ENCODE measurements around the gene G3BP2.
A peak's percentile ranks its signal among the peaks of the same experiment; 100 is the strongest.
"Not testable (repeated sequence)": the region's sequence is repeated elsewhere in the genome, so short reads cannot be mapped to it uniquely, and the experiment has no call there.

G3BP2 gene

DNA sequence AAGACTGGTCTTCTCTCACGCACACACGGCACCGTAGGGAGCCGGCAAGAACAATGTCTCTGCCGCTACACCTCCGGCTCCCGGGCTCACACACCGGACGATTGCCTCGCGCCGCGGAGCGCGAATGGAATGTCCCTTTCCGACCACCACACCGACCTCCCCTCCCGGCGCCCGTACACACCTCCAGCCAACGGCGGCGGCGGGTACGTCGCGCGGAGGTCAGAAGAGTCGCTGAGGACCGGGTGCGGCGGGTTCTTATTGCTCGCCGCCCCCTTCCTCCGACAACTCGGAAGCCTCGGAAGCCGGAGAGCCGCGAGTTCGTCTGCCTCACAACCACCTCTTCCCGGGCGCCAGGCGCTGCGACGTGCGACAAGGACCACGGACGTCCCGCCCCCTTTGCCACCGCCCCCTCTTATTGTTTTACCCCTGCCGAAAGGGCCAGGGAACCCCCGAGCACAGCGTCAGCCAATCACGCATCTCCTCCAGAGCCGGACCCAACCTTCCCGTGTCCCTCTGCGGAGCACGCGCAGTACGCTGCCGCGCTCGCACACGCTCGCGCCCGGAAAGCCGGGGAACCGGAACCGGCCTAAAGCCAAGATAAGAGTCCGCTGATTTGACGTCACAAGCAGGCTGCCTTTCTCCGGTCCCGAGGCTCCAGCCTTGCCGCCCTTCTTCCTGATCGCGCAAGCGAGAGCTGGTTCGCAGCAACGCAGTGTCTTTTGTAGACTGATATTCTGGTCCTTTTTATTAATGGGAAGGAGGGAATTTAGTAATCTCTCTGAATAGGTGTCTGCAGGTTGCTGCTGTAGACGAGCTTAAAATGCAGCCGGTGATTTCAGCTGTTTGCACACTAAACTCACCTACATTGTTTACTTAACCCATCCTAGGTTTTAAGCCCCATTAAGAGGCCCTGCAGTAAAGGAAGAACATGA lies at the start of gene G3BP2:
TSS of gene G3BP2 (minus strand) at position 385 of the 932 bp plus-strand sequence. CDS start 11,386 bp downstream, outside the sequence.
- FAIRE-seq (peak; percentile 99), DNase-seq (ENCODE audit: extremely low spot score, insufficient read length, low read depth) (peak; percentile 93)

DNA sequence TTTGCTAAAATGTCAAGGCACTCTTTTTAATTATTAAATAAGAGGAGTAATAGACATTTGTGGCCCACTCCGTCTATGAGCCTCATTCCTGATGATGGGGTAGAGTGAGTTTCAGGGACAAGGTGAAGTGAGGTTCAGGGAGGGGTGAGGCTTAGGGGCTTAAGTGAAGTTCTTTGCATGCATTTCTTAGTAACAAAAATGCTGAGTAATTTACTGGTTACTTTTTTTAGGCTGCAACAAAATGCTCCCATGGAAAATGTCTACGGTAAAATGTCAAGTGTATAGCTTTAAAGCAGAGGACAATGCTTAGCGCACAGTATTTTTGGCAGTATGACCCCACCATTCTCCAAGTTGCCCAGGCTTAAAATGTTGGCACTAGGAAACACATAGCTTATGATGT lies 49.2 kb upstream of the G3BP2 start:
- DNase-seq (ENCODE audit: extremely low spot score, insufficient read length, low read depth) = no peak
- FAIRE-seq = no peak

DNA sequence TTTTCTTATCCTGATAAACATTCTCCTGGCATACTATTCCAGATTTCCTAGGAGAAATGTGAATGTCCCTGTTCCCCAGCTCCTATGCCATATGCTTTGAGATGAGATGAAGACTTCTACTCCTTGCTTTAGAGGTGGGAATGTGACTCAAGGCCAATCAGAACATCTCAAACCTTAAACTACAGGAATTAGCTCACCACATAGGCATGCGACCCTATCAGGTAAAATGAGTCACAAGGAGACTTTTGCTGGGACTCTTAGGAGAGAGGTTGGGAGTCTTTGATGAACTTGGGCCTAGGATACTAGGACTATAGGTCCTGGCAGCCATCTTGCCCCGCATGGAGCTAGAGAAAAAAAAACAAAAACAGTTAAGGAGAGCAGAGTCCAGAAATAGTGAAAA lies 45.3 kb upstream of the G3BP2 start:
- FAIRE-seq (no peak), DNase-seq (ENCODE audit: extremely low spot score, insufficient read length, low read depth) (no peak)

DNA sequence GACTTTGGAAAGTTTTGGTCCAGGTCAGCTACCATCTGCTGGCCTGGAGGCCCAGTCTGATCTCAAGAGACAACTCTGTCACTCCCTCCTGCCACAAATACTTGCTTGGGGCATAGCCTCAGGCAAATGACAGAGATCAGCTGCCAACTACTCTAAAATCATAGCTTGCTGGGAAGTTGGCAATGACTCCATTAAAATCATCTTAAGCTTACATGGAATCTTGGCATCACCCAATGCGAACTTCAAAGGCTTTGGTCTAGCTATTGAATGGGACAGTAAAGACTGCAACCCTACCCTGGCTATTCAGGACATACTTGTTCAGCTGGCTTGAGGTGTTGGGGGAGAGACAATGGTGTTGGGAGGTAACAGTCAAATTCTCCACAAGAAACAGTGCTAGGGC lies 44.2 kb upstream of the G3BP2 start:
- DNase-seq (ENCODE audit: extremely low spot score, insufficient read length, low read depth) (no peak), FAIRE-seq (no peak)

DNA sequence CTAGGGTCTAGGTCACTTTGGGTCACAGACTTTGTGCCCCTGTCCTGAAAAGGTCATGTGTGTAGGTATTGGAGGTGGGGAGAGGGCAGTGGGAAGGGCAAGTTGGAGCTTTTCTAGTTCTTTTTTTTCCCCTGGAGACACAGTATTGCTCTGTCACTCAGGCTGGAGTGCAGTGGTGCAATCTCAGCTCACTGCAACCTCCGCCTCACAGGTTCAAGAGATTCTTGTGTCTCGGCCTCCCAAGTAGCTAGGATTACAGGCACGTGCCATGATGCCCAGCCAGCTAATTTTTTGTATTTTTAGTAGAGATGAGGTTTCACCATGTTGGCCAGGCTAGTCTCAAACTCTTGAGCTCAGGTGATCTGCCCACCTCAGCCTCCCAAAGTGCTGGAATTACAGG lies 42.8 kb upstream of the G3BP2 start:
- DNase-seq (ENCODE audit: extremely low spot score, insufficient read length, low read depth); FAIRE-seq: not testable (repeated sequence)

DNA sequence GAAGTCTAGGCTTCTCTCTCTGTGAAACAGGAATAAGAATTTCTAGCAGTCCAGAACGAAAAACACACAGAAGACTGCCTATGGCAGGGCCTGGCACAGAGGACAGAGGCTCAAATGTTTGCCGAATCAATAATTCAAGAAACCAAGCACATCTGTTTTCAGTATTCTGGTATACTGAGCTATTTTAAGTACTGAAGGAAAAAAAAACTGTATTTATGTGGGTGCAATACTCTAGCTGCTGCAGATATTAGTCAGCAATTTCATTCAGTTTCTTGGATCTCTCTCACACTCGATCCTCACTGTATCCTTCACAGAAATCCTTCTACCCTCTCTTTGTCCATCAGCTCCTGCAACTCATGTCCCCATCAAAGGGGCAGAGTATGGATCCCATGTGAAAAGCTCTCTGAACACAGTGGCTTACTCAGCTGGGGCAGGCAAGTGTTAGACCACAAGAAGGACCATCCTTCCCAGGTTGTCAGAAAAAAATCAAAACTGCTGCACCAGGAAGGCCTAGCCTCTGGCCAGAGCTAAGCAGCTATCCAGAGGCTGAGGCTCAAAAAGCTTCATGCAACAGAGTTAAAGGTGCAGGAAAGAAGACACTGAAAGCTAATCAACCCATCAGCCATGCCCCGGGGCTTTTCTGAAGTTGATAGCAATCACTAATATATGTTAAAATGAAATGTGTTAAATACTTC lies 42.0 kb upstream of the G3BP2 start:
- DNase-seq (ENCODE audit: extremely low spot score, insufficient read length, low read depth) (no peak), FAIRE-seq (peak; percentile 5)

DNA sequence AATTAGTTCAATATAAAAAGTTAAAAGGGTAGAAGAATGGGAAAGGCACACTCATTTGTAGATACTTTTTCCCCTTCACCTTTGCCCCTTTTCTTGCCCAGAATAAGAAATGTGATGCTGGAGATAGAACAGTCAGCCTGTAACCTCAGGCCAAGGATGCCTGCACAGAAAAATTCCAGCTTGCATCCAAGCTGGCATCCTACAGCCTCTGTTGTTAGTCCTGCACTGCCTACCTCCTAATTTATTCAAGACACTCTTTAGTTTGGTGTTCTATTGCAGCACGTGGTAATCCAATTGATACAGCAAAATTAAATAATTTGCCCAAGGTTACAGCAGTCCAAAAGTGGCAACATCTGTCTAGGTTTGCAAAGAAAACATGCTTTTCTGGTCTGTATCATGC lies 41.5 kb upstream of the G3BP2 start:
- no peak for DNase-seq (ENCODE audit: extremely low spot score, insufficient read length, low read depth)
- no peak for FAIRE-seq

DNA sequence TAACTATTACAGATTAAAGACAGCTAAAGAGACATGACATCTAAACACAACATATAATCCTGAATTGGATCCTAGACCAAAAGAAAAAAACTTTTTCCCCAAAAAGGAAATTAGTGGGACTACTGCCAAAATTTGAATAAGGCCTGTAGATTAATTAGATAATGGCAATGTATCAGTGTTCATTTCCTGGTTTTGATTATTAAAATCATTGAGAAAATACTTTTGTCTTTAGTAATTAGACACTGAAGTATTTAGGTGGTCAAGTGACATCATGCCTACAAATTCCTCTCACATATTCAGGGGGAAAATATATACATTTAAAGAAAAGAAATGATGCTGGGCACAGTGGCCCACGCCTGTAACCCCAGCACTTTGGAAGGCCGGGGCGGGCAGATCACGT lies 40.8 kb upstream of the G3BP2 start:
- DNase-seq (ENCODE audit: extremely low spot score, insufficient read length, low read depth) (no peak), FAIRE-seq (no peak)

DNA sequence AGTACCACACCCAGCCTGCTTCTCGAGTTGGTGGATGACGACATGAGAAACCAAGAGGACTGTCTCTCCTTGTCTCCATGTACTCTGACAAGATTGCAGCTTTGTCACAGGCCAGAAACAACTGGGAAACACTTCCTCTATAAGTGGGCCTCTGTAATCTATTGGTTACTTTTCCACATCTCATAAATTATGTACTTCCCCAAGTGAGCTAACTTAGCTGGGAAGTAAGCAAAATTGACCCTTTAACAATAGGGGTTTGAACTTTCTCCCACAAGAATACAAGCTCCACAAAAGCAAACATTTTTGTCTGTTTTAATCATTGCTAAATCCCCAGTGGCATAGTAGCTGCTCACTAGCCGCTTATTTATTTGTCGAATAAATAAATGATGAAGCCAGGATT lies 37.0 kb upstream of the G3BP2 start:
- DNase-seq (ENCODE audit: extremely low spot score, insufficient read length, low read depth) = no peak
- FAIRE-seq = no peak

DNA sequence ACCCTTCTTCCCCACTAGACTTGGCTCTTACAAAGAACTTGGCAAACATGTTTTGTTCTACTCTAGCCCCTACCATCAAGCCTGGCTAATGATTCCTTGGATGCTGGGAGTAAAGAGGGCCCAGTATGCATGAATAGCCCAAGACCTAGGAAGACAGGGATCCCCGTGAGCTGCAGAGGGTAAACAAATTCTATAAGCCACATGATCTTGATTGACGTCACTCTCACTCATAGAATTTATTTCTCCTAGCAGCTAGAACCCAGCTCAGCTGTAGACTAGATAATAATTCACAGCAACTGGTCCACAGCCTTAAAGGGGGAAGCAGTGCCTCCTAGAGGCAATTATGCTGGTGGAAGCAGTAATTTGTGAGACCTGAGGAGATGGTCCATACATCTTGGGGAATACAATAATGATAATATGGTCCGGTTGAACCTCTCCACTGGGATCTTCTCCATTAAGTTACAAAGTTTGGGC lies 35.0 kb upstream of the G3BP2 start:
- FAIRE-seq (peak; percentile 66), DNase-seq (ENCODE audit: extremely low spot score, insufficient read length, low read depth) (no peak)

DNA sequence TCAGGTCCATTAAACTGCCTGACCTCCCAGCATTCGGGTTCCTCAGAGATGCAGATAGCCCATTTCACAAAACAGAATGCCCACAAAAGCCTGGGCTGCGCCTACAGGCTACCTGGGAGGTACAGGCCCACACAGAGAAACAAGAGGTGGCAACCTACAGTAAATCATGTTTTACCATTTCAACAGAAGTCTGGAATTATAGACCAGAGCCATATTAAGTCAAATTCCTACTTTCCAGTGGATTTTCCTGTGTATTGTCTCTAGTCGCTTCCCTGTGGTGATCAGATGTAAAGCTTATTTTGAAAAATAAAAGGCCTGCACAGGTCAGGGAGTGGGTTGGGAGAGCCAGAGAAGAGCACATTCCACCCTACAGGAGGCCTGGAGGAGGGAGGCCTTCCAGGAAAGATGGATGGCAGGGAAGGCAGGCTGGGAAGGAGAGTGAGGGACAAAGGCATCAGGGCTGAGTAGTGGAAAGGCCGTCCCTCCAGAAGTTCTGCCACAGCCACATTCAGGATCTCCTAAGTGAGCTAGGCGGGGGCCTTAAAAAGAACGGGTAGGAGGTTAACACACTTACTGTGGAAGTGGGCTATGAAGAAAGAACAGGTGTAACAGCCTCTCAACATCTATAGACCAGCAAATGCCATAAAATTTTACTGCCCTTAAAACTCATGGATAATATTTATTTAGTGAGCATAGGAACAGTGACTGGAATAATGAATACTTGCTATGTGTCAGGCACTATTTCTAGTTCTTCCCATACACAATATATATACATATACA lies 32.2 kb upstream of the G3BP2 start:
- no peak for FAIRE-seq
- DNase-seq (ENCODE audit: extremely low spot score, insufficient read length, low read depth) = no peak

DNA sequence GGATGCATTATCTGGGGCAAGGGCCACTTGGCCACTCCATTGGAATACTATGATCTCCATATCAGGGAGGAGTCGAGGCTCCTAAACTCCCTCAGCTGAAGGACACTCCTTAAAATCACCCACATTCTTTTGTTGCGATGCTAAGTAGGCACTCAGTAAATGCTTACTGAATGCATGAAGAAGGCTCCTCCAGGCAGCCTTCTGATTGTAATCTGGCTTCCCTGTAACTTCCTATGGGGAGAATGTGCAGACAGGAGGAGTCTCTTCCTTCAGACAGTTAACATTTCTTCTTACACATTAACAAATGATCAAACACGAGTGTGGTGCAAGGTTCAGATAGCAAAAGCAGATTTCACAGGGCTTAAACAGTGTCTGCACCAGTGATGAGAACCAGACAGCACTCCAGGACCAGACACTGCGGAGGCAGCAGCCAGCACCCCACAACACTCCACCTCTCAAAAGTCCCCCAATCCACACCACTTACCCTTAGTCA lies 29.8 kb upstream of the G3BP2 start:
- FAIRE-seq (no peak), DNase-seq (ENCODE audit: extremely low spot score, insufficient read length, low read depth) (no peak)

DNA sequence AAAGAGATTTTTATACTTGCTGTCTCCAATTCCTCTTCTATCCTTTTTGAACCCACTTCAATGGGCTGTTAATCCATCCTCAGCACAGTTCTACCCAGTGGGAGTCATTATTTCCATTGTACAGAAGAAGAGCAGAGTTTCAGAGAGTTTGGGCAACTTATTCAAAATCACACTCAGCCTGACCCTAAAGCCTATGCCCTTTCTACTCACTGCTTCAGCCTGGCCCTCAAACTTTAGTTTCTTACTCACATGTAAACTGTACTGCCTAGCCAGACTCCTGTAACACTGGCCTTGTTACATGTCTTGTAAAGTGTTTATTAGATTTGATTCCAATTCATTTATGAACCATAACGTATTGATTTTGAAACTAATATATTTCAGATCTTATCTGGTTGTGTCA lies 26.1 kb upstream of the G3BP2 start:
- FAIRE-seq = no peak
- no peak for DNase-seq (ENCODE audit: extremely low spot score, insufficient read length, low read depth)

DNA sequence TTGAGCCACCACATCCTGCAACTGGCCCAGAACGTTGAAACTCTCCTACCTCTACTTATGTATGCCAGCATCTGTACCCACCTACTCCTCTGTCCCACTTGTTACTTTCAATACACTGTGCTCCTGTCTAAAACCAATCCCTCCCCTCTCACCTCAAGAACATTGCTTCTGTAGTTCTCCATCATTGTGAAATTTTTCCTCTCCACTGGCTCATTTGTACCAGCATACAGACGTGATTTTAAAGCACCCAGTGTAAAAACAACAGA lies 25.7 kb upstream of the G3BP2 start:
- no peak for DNase-seq (ENCODE audit: extremely low spot score, insufficient read length, low read depth)
- no peak for FAIRE-seq

DNA sequence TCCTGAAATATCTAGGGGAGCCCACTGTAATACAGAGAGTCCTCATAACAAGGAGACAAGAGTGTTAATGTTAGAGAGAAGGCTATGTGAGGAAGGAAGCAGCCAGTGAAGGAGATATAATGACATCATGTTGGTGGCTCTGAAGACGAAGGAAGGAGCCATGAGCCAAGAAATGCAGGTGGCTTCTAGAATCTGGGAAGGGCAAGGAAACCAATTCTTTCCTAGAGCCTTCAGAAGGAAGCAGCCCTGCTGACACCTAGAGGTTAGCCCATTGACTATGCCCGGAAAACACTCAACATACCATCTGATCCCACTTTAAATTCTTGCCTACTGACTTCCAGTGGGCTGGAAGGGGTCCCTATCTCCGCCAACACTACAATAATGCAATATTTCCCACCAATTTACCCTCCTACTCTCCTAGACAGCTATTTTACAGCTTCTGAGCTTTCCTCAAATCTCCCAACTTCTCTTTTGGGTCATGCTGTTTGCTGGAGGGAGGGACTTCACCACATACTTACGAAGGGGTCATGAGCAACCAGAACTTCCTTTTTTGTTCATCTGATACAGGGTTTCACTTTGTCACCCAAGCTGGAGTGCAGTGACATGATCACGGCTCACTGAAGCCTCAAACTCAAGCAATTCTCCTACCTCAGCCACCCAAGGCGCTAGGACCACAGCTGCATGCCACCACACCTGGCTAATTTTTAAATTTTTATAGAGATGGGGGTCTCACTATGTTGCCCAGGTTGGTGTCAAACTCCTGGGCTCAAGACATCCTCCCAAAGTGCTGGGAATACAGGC lies 25.2 kb upstream of the G3BP2 start:
- FAIRE-seq = peak; percentile 90
- peak; percentile 25 for DNase-seq (ENCODE audit: extremely low spot score, insufficient read length, low read depth)

DNA sequence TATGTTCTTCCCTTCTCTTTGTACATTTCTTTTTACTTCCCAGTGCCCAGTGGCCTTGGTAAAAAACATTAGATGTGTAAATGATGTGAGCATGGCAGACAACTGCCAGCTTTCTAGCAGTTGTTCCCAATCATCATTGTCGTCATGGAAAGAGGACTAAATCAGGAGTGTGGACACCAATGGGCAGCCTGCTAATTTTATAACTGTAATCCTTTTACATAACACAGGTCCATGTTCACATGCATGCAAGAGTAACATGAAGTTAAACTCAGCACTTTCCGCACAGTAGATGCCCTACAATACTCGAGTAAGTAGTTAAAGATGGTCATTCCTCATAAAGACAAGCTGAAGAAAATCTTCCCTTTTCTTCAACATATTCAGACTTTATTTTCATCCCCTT lies 23.4 kb upstream of the G3BP2 start:
- DNase-seq (ENCODE audit: extremely low spot score, insufficient read length, low read depth) = no peak
- no peak for FAIRE-seq

DNA sequence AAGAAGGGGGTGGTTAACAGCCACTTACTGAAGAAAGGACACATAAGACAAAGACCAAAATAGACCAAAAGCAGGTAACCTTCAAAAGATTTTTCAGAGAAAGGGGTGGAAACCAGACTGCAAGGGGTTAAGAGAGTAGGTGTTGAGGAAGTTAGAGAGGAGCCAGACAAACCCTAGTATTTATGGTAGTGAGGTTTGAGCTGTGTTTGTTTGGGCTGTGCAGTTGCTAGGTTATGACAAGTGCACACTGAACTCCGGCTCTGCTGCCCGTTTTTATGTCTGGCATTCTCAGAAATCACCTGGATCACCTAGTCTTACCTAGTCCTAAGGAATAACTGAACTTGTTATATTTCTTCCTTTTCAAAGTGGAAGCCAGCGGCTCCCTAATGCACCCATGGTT lies 22.9 kb upstream of the G3BP2 start:
- DNase-seq (ENCODE audit: extremely low spot score, insufficient read length, low read depth) (no peak), FAIRE-seq (no peak)

DNA sequence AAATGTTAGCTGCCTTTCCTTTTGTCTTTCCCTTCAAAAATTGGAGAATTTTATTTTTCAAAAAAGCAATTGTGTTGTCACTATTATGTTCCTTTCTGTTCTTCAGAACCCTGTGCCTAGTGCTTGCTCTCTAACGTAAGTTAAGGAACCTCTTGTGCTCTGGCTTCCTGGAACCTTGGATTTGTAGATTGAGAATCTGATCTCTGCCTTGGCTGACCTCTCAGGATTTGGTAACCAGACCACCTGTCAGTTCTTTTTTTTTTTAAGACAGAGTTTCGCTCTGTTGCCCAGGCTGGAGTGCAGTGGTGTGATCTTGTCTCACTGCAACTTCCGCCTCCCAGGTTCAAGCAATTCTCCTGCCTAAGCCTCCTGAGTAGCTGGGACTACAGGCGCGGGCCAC lies 18.9 kb upstream of the G3BP2 start:
- not testable (repeated sequence) for FAIRE-seq; DNase-seq (ENCODE audit: extremely low spot score, insufficient read length, low read depth)

DNA sequence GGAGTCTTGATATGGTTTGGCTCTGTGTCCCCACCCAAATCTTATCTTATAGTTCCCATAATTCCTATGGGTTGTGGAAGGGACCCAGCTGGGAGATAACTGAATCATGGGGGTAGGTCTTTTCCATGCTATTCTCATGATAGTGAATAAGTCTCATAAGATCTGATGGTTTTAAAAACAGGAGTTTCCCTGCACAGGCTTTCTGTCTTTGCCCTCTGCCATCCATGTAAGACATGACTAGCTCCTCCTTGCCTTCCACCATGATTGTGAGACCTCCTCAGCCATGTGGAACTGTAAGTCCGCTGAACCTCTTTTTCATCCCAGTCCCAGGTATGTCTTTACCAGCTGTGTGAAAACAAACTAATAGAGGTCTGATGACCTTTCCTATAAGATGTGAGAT lies 13.9 kb upstream of the G3BP2 start:
- DNase-seq (ENCODE audit: extremely low spot score, insufficient read length, low read depth); FAIRE-seq: not testable (repeated sequence)

DNA sequence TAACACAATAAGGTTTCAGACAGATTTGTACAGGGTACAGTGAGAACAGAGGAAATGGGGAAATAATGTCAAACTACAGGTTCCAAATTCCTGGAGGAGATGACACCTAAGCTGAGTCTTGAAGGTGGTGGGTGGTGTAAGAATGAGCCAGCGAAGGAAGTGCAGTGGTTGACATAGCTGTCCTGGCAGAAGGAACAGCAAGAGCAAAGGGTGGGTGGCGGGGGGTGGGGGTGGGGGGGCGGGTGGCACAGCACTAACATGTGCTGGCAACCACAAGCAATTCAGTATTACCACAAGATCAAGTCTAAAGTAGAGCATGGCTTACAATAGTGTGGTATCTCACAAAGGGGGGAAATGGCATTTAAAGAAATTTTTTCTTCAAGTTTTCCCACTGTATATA lies 13.1 kb upstream of the G3BP2 start:
- FAIRE-seq (no peak), DNase-seq (ENCODE audit: extremely low spot score, insufficient read length, low read depth) (no peak)
